RWPE1 (cell line): ENCODE data around the gene BRD4.

Experiments used
- CTCF ChIA-PET: fragments of 350-600 bp; sonication (Branson Sonifier 250); formaldehyde crosslinking; extraction: SDS; loops from one replicate; lab custom pipeline; 2021; lab: Yijun Ruan, JAX
- POLR2A ChIA-PET: fragments of 400-600 bp; formaldehyde crosslinking; extraction: SDS; loops from one replicate; lab custom pipeline; 2020; ENCODE audit warnings: antibody characterized with exemption; ENCODE audit not compliant: low non-redundant PET; lab: Yijun Ruan, JAX
- DNase-seq: peaks from one replicate; pipeline ENCODE4 v3.0.0; 2012; ENCODE audit warnings: low spot score
- H3K27ac ChIP-seq: fragments of 450-650 bp; 2 replicates; pipeline ENCODE4 v1.5.1; 2017
- CTCF ChIP-seq: fragments of 450-650 bp; conservative IDR thresholded peaks from 2 replicates; pipeline ENCODE4 v1.5.1; 2017; ENCODE audit warnings: low read depth, mild to moderate bottlenecking

Gene BRD4

DNA sequence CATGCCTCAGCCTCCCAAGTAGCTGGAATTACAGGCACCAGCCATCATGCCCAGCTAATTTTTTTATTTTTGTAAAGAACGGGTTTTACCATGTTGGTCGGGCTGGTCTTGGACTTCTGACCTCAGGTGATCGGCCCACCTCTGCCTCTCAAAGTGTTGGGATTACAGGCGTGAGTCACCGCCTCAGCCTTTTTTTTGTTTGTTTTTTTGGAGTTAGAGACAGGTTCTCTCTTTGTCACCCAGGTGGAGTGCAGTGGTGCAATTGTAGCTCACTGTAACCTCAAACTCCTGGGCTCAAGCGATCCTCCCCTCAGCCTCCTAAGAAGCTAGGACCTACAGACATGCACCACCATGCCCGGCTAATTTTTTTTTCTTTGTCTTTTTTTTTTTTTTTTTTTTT, 116.0 kb downstream of the BRD4 start:
- no peak overlapping the region for H3K27ac ChIP-seq
- ChIA-PET CTCF (no interaction called here), POLR2A (no interaction called here)
- no peak for DNase-seq
- TF ChIP-seq CTCF: no peak

DNA sequence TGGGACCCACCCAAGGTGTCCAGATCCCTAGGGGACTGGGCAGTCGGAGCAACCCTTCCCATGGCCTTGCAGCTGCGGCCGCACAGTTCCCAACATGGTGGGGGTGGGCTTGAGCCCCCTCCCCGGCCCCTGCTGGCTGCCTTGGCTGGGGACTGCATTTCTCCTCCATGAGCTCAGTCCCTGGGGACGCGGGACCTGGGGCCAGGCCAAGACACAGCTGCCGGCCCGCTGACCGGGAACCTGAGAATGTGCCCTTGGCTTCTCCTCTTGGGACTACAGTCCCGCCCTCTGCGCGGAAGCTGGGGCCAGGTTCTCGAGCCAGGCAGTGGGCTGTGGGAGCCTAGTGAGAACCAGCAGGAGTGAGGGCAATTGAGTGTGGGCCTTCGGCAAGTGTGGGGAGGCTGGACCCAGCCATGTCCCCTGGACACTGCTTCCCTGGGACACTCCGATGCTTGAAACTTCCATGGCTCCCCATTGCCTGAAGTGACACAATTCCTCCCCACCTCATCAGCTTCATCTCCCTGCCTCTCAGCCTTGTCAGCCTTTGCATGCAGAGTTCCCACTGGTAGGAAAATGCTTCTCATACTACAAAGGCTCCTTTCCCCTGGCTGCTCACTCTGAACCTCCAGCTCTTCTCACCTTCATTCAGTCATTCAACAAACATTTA, 118.5 kb downstream of the BRD4 start:
- no peak for DNase-seq
- H3K27ac ChIP-seq: no peak overlapping the region
- CTCF ChIA-PET: interaction anchor here (1.0 kb wide), 1 partner anchor 20 kb away, joined by 3 read pairs; no protein-coding TSS in a partner anchor
- TF ChIP-seq CTCF: no peak
- POLR2A ChIA-PET: interaction anchor here (0.7 kb wide), 1 partner anchor 17 kb away, joined by 3 read pairs; no protein-coding TSS in a partner anchor

DNA sequence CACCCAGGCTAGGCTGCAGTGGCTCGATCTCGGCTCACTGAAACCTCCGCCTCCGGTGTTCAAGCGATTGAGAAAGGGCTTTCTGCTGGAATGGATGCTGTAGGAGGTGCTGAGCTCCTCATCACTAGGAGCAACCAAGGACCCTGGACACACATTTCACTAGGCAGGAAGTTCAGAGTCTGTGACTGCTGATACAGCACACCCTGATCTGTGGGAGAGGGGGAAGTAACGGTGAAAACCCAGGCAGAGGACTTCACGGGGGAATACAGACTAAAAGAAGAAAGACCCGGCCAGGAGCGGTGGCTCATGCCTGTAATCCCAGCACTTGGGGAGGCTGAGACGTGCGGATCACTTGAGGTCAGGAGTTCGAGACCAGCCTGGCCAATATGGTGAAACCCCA, 119.6 kb downstream of the BRD4 start:
- TF ChIP-seq CTCF: no peak
- POLR2A ChIA-PET: no interaction called here
- H3K27ac ChIP-seq: no peak overlapping the region
- CTCF ChIA-PET: interaction anchor here (0.8 kb wide), 1 partner anchor 18 kb away, joined by 4 read pairs; no protein-coding TSS in a partner anchor
- no peak for DNase-seq

GRCh38 chr19:15210323-15210781, 122.0 kb downstream of the BRD4 start:
- no peak for TF ChIP-seq CTCF
- DNase-seq: peak; percentile 68
- ChIA-PET POLR2A (interaction anchor here (0.6 to 0.7 kb wide), 2 partner anchors 9 to 72 kb away, joined by 3 to 7 read pairs; no protein-coding TSS in a partner anchor), CTCF (no interaction called here)
- peak overlapping the region; percentile 66 for H3K27ac ChIP-seq

DNA sequence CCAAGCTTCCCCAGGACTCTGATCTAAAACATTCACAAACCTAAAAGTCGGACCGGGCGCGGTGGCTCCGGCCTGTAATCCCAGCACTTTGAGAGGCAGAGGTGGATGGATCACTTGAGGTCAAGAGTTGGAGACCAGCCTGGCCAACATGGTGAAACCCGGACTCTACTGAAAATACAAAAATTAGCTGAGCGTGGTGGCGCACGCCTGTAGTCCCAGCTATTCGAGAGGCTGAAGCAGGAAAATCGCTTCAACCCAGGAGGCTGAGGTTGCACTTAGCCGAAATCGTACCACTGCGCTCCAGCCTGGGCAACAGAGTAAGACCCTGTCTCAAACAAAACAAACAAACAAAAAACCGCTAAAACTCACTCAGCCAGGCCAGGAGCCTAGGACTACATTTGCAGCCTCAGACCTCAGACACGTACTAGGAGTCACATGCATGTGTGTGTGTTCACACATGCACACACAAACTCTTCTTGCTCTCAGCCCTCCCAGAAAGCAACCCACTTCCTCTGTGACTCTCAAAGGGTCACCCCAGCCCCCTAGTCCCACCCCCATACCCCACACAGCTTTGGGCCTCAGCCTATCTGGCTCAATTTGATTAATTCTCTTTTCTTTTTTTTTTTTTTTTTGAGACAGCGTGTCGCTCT, 130.8 kb downstream of the BRD4 start:
- peak overlapping the region; percentile 4; the same call in 1 of the 2 replicates for H3K27ac ChIP-seq
- POLR2A ChIA-PET: no interaction called here
- TF ChIP-seq CTCF: no peak
- DNase-seq: no peak
- CTCF ChIA-PET: interaction anchor here (0.6 kb wide), 1 partner anchor 177 kb away, joined by 3 read pairs; no protein-coding TSS in a partner anchor

- POLR2A ChIA-PET: no interaction called here
- CTCF ChIA-PET: interaction anchor here (0.6 kb wide), 1 partner anchor 177 kb away, joined by 3 read pairs; no protein-coding TSS in a partner anchor
- no peak for TF ChIP-seq CTCF
- peak within 1 kb of the TSS; percentile 92 for H3K27ac ChIP-seq
- DNase-seq: no peak
These were observed 131.6 kb downstream of the BRD4 start, which contains the start of gene NOTCH3 for GRCh38 chr19:15200553-15201364. Gene NOTCH3 (minus strand): TSS chr19:15200995. CDS start chr19:15200905, 90 bp downstream.
